ENCODE results near the gene E2F4. TPM values are rescaled to one million over a fixed set of nuclear protein-coding genes. Genes with fewer than 3 reads are reported as not detected.
A peak's percentile ranks its signal among the peaks of the same experiment; 100 is the strongest.

The E2F4 gene
- total RNA-seq, 1 experiment from 2014 or later, result 81.0 TPM

DNA sequence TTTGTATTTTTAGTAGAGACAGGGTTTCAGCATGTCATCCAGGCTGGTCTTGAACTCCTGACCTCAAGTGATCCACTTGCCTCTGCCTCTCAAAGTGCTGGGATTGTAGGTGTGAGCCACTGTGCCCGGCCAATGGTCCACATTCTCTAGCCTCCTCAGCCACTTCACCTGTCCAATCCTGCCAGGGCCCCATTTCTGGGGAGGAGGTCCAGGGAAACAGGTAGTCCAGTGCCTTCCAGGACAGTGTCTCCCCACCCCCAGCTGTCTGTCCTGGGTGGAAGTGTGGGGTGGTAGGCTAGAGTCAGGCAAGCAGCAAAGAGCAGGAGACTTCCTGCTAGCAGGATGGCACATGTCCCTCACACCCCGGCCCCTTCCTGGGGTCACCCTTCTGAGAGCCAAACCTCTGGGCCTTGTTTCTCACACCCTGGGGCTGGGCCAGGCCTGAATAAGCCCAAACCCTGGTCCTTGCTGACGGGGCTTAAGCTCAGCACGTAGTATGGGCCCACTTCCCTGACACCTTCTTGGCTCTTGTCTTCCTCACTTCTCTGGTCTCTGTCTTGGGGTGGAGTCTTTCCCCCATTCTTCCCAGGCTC lies 50.3 kb downstream of the E2F4 start:
- BruUV-seq (replicated peaks), result no TSS peak
- ChIA-PET CTCF (interaction anchor here (0.5 to 1.2 kb wide), 4 partner anchors 14 to 206 kb away, joined by 3 to 4 read pairs (median 4); no protein-coding TSS in a partner anchor), POLR2A (interaction anchor here (0.7 to 1.1 kb wide), 3 partner anchors 14 to 15 kb away, joined by 4 to 5 read pairs (median 5); partner anchors contain the start of gene TMEM208)
- Mint-ChIP-seq H3K27me3 (ENCODE audit: insufficient read depth, unreplicated experiment) (no peaks in the 10 kb centered on the region), H3K27ac (ENCODE audit: low read depth, unreplicated experiment) (peak overlapping the region; percentile 65), H3K4me1 (ENCODE audit: insufficient read depth, unreplicated experiment) (peaks cover 34% of the 10 kb centered on the region), H3K9me3 (ENCODE audit: unreplicated experiment) (no peaks in the 10 kb centered on the region), H3K36me3 (ENCODE audit: insufficient read depth, unreplicated experiment) (peaks cover 7% of the 10 kb centered on the region), H3K4me3 (ENCODE audit: unreplicated experiment) (no peak overlapping the region)
- TF ChIP-seq, protein P1, sequence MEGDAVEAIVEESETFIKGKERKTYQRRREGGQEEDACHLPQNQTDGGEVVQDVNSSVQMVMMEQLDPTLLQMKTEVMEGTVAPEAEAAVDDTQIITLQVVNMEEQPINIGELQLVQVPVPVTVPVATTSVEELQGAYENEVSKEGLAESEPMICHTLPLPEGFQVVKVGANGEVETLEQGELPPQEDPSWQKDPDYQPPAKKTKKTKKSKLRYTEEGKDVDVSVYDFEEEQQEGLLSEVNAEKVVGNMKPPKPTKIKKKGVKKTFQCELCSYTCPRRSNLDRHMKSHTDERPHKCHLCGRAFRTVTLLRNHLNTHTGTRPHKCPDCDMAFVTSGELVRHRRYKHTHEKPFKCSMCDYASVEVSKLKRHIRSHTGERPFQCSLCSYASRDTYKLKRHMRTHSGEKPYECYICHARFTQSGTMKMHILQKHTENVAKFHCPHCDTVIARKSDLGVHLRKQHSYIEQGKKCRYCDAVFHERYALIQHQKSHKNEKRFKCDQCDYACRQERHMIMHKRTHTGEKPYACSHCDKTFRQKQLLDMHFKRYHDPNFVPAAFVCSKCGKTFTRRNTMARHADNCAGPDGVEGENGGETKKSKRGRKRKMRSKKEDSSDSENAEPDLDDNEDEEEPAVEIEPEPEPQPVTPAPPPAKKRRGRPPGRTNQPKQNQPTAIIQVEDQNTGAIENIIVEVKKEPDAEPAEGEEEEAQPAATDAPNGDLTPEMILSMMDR (IDR thresholded peaks at IDR 0.05; ENCODE audit: unreplicated experiment), result no peak
- intact Hi-C loops (cut with micrococcal nuclease), result no loop called here
- no peak for DNase-seq (ENCODE audit: unreplicated experiment)

DNA sequence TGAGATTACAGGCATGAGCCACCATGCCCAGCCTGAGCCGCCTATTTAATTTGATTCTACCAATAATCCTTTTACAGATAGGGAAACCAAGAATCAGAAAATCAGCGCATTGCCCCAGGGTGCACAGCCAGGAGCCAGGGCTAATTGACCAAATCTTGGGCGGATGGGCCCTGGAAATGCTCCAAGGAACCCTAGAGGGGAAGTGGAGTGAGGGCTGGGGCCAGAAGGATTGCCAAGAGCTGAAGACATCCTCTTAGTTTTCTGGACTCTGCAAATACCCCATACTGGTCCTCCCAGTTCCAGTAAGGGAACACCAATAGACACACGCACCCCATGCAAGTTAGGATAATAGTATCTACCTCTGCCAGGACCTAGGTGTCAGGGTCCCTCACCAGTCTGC lies 51.5 kb downstream of the E2F4 start:
- no peak overlapping the region for H3K27ac Mint-ChIP-seq (ENCODE audit: low read depth, unreplicated experiment)
- CTCF ChIA-PET, result interaction anchor here (0.9 to 1.7 kb wide), 3 partner anchors 16 to 45 kb away, joined by 3 to 16 read pairs (median 4); partner anchors contain the start of genes ELMO3 and TMEM208
- H3K4me3 Mint-ChIP-seq (ENCODE audit: unreplicated experiment), result no peak overlapping the region
- intact Hi-C loops (cut with micrococcal nuclease), result no loop called here
- no peaks in the 10 kb centered on the region for H3K9me3 Mint-ChIP-seq (ENCODE audit: unreplicated experiment)
- BruUV-seq (replicated peaks), result no TSS peak
- H3K4me1 Mint-ChIP-seq (ENCODE audit: insufficient read depth, unreplicated experiment), result peaks cover 43% of the 10 kb centered on the region
- H3K36me3 Mint-ChIP-seq (ENCODE audit: insufficient read depth, unreplicated experiment), result peaks cover 7% of the 10 kb centered on the region
- TF ChIP-seq, protein P1 (IDR thresholded peaks at IDR 0.05; ENCODE audit: unreplicated experiment), result no peak
- DNase-seq (ENCODE audit: unreplicated experiment), result no peak
- POLR2A ChIA-PET, result interaction anchor here (0.6 to 2.1 kb wide), 4 partner anchors 14 to 714 kb away, joined by 3 to 20 read pairs (median 3); partner anchors contain the start of gene TMEM208
- no peaks in the 10 kb centered on the region for H3K27me3 Mint-ChIP-seq (ENCODE audit: insufficient read depth, unreplicated experiment)

DNA sequence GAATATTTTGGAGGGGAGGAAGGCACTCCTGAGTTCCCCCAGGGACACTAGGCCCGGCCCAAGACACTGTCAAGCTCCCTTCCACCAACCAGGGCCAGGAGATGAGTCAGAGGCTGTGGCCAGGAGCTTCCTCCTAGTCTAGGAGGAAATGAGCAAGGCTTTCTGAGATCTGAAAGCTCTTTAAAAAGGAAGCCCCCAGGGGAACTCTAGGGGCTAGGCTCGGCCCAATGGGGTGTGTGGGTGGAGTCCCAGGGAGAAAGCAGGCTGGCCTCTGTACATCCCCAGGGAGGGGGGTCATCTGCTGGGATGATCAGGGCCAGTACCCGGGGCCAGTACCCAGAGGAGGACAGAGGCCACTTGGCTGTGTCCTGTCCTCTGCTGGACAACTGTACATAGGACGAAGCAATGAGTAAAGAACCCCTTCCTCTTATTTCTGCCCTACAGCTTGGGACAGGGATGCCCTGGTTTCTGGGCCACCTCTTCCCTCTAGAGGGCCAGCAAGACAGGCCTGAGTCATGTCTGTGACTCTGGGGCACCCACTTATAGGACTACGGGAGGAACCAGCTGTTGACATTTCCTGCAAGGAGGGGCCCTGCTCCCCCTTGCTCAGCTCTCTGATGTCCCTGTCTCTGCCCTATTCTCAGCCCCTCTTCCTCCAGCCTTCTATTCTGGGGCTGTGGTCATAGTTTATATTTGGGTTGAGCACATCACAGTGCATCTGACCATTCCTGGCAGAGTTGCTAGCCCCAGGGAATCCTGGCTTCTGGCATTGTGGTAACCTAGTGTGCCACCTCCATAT lies 52.6 kb downstream of the E2F4 start:
- intact Hi-C loops (cut with micrococcal nuclease), result no loop called here
- TF ChIP-seq, protein P1 (IDR thresholded peaks at IDR 0.05; ENCODE audit: unreplicated experiment), result no peak
- BruUV-seq (replicated peaks), result no TSS peak
- peaks cover 47% of the 10 kb centered on the region for H3K4me1 Mint-ChIP-seq (ENCODE audit: insufficient read depth, unreplicated experiment)
- H3K27me3 Mint-ChIP-seq (ENCODE audit: insufficient read depth, unreplicated experiment), result peaks cover 7% of the 10 kb centered on the region
- POLR2A ChIA-PET, result interaction anchor here (0.6 to 2.1 kb wide), 8 partner anchors 12 to 528 kb away, joined by 3 to 20 read pairs (median 3); partner anchors contain the start of gene TMEM208
- peak overlapping the region; percentile 81 for H3K4me3 Mint-ChIP-seq (ENCODE audit: unreplicated experiment)
- H3K36me3 Mint-ChIP-seq (ENCODE audit: insufficient read depth, unreplicated experiment), result peaks cover 7% of the 10 kb centered on the region
- H3K27ac Mint-ChIP-seq (ENCODE audit: low read depth, unreplicated experiment), result peak overlapping the region; percentile 75
- peak; percentile 92 for DNase-seq (ENCODE audit: unreplicated experiment)
- H3K9me3 Mint-ChIP-seq (ENCODE audit: unreplicated experiment), result no peaks in the 10 kb centered on the region
- CTCF ChIA-PET, result interaction anchor here (0.5 to 1.7 kb wide), 13 partner anchors 16 to 536 kb away, joined by 3 to 16 read pairs (median 3); partner anchors contain the start of genes ATP6V0D1, ELMO3 and TMEM208

DNA sequence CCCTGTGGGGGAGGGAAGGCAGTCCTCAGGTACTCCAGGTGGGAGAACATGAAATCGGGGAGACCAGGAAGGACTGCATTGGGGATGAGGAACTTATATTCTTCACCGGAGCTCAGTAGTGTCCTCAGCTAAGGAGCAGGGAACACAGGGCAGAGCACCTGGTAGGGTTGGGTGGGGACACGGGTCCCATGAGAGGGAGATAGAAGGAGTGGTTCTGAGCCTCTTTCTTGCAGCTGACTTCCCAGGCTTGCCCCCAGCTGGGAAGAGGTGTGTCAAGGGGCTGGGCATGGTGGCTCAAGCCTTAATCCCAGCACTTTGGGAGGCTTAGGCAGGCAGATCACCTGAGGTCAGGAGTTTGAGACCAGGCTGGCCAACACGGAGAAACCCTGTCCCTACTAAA lies 53.2 kb downstream of the E2F4 start:
- TSS peak; percentile 42 for BruUV-seq (replicated peaks)
- Mint-ChIP-seq H3K9me3 (ENCODE audit: unreplicated experiment) (no peaks in the 10 kb centered on the region), H3K4me1 (ENCODE audit: insufficient read depth, unreplicated experiment) (peaks cover 48% of the 10 kb centered on the region), H3K36me3 (ENCODE audit: insufficient read depth, unreplicated experiment) (peaks cover 7% of the 10 kb centered on the region), H3K27ac (ENCODE audit: low read depth, unreplicated experiment) (peak overlapping the region; percentile 75), H3K27me3 (ENCODE audit: insufficient read depth, unreplicated experiment) (peaks cover 13% of the 10 kb centered on the region), H3K4me3 (ENCODE audit: unreplicated experiment) (peak overlapping the region; percentile 81)
- CTCF ChIA-PET, result interaction anchor here (0.6 to 1.3 kb wide), 10 partner anchors 15 to 350 kb away, joined by 3 to 5 read pairs (median 4); partner anchors contain the start of gene ELMO3
- TF ChIP-seq, protein P1 (IDR thresholded peaks at IDR 0.05; ENCODE audit: unreplicated experiment), result no peak
- no peak for DNase-seq (ENCODE audit: unreplicated experiment)
- intact Hi-C loops (cut with micrococcal nuclease), result no loop called here
- POLR2A ChIA-PET, result interaction anchor here (1.7 to 2.8 kb wide), 6 partner anchors 10 to 52 kb away, joined by 3 to 28 read pairs (median 16); partner anchors contain the start of genes E2F4, ELMO3 and TMEM208

Data from MCF 10A (cell line).